NCI-H2227 (cell line): ENCODE measurements around the gene IL24.
"Not testable (repeated sequence)": the region's sequence is repeated elsewhere in the genome, so short reads cannot be mapped to it uniquely, and the experiment has no call there.

ENCODE experiments used
- DNase-seq: peaks from one replicate; lab custom pipeline; 2025; ENCODE audit not compliant: unreplicated experiment; lab: John Stamatoyannopoulos, UW

Gene IL24

DNA sequence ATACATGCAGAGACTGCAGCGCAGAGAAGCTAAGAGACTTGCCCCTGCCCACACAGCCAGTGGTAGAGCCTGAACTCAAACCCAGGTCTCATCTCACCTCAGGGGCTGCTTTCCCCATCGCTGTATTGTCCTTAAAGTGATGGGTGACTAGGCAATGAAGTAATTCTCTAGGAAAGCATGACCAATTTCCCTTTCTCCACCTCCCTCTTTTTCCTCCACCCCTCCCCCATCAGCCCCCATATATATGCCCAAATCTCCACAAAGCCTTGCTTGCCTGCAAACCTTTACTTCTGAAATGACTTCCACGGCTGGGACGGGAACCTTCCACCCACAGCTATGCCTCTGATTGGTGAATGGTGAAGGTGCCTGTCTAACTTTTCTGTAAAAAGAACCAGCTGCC lies at the start of gene IL24:
Gene IL24, plus strand, starts transcription at position 269 of the 400 bp plus-strand sequence. CDS start 390 bp downstream, outside the sequence.
- no peak for DNase-seq

GRCh38 chr1:206847946-206848345 lies 49.3 kb upstream of the IL24 start:
- no peak for DNase-seq

- DNase-seq: no peak
Measured at GRCh38 chr1:206850401-206850800, 46.8 kb upstream of the IL24 start.

DNA sequence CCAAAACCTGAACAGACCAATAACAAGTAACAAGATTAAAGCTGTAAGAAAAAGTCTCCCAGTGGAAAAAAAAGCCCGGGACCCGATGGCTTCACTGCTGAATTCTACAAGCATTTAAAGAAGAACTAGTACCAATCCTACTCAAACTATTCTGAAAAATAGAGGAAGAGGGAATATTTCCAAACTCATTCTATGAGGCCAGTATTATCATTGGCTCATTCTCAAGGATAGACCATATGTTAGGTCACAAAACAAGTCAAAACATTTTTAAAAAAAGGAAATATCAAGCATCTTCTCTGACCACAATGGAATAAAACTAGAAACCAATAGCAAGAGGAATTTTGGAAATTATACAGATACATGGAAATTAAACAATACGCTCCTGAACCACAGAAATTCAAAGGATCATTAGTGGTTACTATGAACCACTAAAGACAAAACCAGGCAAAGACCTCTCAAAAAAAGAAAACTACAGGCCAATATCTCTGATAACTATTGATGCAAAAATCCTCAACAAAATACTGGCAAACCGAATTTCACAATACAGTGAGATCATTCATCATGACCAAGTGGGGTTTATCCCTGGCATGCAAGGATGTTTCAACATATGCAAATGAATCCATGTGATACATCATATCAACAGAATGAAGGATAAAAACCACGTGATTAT lies 45.8 kb upstream of the IL24 start:
- DNase-seq: no peak

GRCh38 chr1:206852662-206853061 lies 44.6 kb upstream of the IL24 start:
- not testable (repeated sequence) for DNase-seq

GRCh38 chr1:206853696-206854095 lies 43.5 kb upstream of the IL24 start:
- not testable (repeated sequence) for DNase-seq

DNA sequence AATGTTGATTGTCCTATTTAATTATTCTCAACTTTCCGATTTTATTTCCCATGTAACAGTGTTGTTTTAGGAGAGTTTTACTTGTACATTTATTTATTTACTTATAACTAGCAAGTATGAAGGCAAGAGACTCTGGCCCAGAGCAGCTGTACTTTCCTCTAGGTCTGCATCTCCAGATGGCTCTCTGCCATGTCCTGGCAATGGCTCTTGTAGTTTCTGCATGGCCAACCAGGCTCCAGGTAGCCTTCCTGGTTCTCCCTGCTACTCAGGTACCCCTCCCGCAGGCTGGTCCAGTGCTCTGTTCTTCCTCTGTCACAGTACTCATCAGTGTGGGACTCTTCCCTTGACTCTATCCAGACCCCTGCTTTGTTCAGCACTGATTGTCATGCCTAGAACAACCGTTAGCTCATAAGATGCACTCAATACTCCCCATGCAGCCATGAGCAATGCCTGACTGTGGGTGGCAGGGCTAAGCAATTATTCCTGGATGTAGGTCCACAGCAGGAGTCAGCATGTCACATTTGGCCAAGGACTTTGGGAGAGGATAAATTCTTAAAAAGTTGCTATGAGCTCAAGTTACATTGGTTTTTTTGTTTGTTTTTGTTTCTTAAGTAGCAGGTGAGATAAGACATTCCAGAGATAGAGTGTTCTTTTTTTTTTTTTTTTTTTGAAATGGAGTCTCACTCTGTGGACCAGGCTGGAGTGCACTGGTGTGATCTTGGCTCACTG lies 42.7 kb upstream of the IL24 start:
- no peak for DNase-seq

- DNase-seq: no peak
Measured at GRCh38 chr1:206855859-206856258, 41.4 kb upstream of the IL24 start.

DNA sequence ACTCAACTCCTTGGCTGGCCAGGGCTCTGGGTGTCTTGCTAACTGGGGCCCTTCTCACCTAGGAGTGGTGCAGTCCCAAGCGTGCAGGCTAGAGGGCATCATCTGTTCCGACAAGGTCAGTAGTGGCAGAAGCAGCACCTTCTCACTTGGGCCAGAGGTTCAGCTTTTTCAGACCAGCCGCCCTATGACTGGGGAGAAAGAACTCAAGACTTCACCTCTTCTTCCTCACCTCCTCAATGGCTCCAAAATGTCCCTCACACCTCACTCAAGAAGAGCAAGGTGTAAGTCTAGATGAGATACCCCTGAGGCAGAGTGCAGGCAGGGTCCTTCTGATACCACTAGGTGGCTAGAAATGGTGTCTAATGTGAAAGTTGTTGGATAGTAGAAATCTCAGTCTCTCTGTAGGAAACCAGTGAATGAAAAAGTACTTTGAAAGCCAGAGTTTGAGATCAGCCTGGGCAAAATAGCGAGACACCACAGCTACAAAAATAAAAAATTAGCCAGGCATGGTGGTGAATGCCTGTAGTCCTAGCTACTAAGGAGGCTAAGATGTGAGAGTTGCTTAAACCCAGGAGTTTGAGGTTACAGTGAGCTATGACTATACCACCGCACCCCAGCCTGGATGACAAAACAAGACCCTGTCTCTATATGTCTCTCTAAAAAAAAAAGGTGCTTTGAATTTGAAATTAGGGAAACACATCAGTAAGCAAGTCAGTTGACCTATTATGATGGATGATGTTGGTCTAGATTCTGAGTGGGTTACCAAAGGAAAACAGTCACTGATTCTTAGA lies 40.4 kb upstream of the IL24 start:
- DNase-seq: no peak

DNA sequence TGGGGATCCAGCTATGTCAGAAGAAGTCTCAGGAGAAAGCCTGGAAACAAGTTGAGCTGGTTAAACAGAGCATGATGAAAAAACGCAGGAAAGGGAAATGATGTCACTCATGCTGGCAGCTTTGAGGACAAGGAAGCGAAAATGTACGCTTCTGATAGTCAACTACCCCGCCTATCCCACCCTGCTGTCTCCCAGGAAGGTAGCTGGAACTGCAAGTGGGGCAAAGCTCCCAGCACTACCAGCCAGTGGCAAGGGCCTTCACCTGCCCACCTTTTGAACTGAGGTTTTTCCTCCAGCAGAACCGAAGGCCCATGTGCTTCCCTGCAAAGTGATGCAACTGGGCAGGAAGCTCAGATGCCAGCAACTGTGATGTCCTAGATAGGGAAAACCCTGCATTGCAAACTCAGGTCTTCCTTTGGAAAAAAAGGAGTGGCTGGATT lies 38.1 kb upstream of the IL24 start:
- DNase-seq: no peak

DNA sequence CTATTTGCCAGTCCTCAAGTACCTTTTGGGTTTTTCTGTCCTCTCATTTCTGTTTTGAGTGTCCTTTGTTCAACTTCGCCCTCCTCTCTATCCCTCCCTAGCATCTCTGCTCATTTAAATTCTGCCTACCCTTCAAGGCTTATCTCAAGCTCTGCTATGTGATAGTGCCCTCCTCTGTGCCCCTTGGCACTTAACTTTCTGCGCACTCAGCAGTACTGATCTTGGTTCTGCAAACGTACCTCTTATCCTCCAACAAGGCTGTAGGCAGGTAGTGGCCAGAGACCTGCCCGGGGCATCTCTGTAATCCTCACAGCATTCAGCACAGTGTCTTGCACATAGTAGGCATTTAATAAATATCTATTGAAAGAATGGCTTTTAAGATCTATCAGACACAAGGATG lies 37.1 kb upstream of the IL24 start:
- no peak for DNase-seq

GRCh38 chr1:206863266-206863665 lies 34.0 kb upstream of the IL24 start:
- DNase-seq: no peak

- peak; percentile 49 for DNase-seq
Measured at GRCh38 chr1:206864939-206865671, 32.1 kb upstream of the IL24 start, which contains the start of gene IL20. TSS of gene IL20 (plus strand) at chr1:206865623. CDS start at chr1:206865853, 230 bp downstream.

DNA sequence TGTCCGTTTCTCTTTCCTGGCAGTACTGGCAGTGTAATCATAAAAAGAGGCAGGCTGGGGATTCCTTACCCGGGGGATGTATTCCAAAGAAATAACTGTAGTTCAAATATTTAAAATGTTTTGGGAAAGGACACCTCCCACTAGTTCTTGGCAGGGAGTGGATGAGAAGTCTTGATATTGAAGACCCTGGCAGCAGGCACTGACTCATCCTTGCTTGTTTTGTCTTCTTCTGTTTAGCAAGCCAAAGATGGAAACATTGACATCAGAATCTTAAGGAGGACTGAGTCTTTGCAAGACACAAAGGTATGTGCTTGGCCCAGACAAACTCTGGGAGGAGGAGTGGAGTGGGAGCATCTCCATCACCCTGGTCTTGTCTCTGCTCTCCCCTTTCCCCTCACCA lies 31.2 kb upstream of the IL24 start:
- no peak for DNase-seq

- no peak for DNase-seq
Measured at GRCh38 chr1:206867239-206867638, 30.0 kb upstream of the IL24 start.

- DNase-seq: no peak
Measured at GRCh38 chr1:206867716-206868115, 29.5 kb upstream of the IL24 start.

DNA sequence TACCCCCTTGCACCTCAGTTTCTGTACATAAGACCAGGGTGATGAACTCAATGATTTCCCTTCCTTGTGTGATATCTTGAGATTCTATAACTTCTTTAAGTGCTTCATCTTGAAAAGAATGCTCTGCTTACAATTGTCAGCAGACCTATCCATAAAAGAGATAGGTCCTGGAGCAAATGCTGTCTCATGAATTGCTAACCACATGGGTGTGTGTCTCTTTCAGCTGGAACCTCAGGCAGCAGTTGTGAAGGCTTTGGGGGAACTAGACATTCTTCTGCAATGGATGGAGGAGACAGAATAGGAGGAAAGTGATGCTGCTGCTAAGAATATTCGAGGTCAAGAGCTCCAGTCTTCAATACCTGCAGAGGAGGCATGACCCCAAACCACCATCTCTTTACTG lies 29.0 kb upstream of the IL24 start:
- no peak for DNase-seq

DNA sequence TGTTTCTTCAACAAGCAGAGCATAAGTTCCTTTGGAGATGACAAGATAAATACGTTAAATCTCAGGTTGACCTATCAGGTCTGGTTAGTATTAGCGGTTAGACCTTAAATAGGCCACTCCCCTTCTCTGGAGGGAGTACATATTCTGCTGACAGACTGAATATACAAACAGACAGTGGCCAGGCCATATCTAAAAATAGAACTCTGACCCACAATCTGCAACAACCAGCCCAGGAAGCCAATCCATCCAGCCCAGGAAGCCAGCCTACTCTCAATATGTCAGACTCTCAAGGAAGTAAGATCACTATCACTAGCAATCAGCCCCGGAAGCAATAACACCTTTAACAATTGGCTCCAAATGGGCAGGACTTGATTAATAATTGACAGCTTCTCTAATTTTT lies 25.1 kb upstream of the IL24 start:
- no peak for DNase-seq

DNA sequence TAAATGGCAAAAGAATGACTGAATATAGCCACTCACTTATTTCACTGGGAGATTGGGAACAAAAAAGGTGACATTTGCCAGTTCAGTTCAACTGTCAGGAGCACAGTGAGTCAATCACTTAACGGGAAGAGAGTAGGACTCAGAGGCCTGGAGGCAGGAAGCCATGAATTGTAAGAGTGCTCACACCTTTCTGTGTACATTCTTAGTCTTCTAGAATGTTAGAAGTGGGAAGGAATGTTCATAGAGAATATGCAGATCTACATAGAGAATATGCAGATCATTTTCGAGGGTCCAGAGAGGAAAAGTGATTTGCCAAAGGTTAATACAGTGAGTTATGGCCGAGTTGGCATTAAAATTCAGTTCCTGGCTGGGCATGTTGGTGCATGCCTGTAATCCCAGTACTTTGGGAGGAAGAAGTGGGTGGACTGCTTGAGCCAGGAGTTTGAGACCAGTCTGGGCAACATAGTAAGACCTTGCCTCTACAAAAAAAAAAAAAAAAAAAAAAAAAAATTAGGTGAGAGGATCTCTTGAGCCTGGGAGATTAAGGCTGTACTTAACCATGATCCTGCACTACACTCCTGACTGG lies 23.5 kb upstream of the IL24 start:
- DNase-seq: no peak

- no peak for DNase-seq
Measured at GRCh38 chr1:206875752-206876377, 21.4 kb upstream of the IL24 start.
